BLaER1 treated with 17β-estradiol and CSF1 and Interleukin-3, amounts not matched to agents 10 nM and 100 nM (cell line): Measurements from ENCODE around the gene POLD3.
A peak's percentile ranks its signal among the peaks of the same experiment; 100 is the strongest.
"Not testable (repeated sequence)": the region's sequence is repeated elsewhere in the genome, so short reads cannot be mapped to it uniquely, and the experiment has no call there.

ENCODE experiments used
- H3K27ac ChIP-seq, 11 experiments: shearing (Covaris generic); formaldehyde crosslinking; 2 replicates each; pipeline ENCODE4 v1.8.1; 2022
- H3K27me3 ChIP-seq, 11 experiments: shearing (Covaris generic); formaldehyde crosslinking; 2 replicates each; pipeline ENCODE4 v1.8.1; 2022
- H3K36me3 ChIP-seq, 11 experiments: shearing (Covaris generic); formaldehyde crosslinking; 2 replicates each; pipeline ENCODE4 v1.8.1; 2022
- H3K4me1 ChIP-seq, 10 experiments: shearing (Covaris generic); formaldehyde crosslinking; 2 replicates each; pipeline ENCODE4 v1.8.1; 2022
- H3K4me2 ChIP-seq, 11 experiments: shearing (Covaris generic); formaldehyde crosslinking; 2 replicates each; pipeline ENCODE4 v1.8.1; 2022
- H3K4me3 ChIP-seq, 10 experiments: shearing (Covaris generic); formaldehyde crosslinking; 2 replicates each; pipeline ENCODE4 v1.8.1; 2022
- H3K9ac ChIP-seq, 11 experiments: shearing (Covaris generic); formaldehyde crosslinking; 2 replicates each; pipeline ENCODE4 v1.8.1; 2022
- H3K9me3 ChIP-seq, 11 experiments: shearing (Covaris generic); formaldehyde crosslinking; replicated peaks in 1 of 11; 2 replicates each; pipeline ENCODE4 v1.8.1; 2022
- H4K20me1 ChIP-seq, 11 experiments: shearing (Covaris generic); formaldehyde crosslinking; 2 replicates each; pipeline ENCODE4 v1.8.1; 2022
- Cebpa-rat ChIP-seq, 11 experiments: shearing (Covaris generic); IDR thresholded peaks; 2 replicates each; pipeline ENCODE4 v1.8.1; 2022

Gene POLD3

GRCh38 chr11:74579577-74580270 is 12.7 kb upstream of the POLD3 start:
- Histone ChIP-seq H3K27ac (peak overlapping the region in 4 of 11 experiments; percentile 16 to 94 (median 60); a peak in 6 of 22 replicates), H3K27me3 (no peaks in the 10 kb centered on the region), H3K4me1 (peaks cover 0 to 21% (median 10%) of the 10 kb centered on the region in 10 experiments; a peak in 11 of 20 replicates), H3K9me3 (no peaks in the 10 kb centered on the region), H3K36me3 (no peaks in the 10 kb centered on the region), H3K4me3 (no peak overlapping the region), H3K4me2 (no peak overlapping the region), H3K9ac (no peak overlapping the region), H4K20me1 (no peaks in the 10 kb centered on the region)
- TF ChIP-seq Cebpa-rat (IDR thresholded peaks at IDR 0.05) = no peak

GRCh38 chr11:74581954-74582547 is 10.3 kb upstream of the POLD3 start:
- peak overlapping the region in 5 of 11 experiments; percentile 63 to 83 (median 76); a peak in 9 of 22 replicates for H3K4me2 ChIP-seq
- H3K9me3 ChIP-seq = no peaks in the 10 kb centered on the region
- H3K27me3 ChIP-seq = no peaks in the 10 kb centered on the region
- no peak overlapping the region for H3K4me3 ChIP-seq
- H3K4me1 ChIP-seq = peaks cover 0 to 21% (median 10%) of the 10 kb centered on the region in 10 experiments; a peak in 11 of 20 replicates
- peak overlapping the region in 2 of 11 experiments; percentile 74 to 76; a peak in 3 of 22 replicates for H3K9ac ChIP-seq
- TF ChIP-seq Cebpa-rat (IDR thresholded peaks at IDR 0.05) = no peak
- no peaks in the 10 kb centered on the region for H3K36me3 ChIP-seq
- no peaks in the 10 kb centered on the region for H4K20me1 ChIP-seq
- H3K27ac ChIP-seq = peak overlapping the region in 7 of 11 experiments; percentile 66 to 94 (median 90); a peak in 14 of 22 replicates

GRCh38 chr11:74583024-74583624 is 9.3 kb upstream of the POLD3 start:
- peaks cover 0 to 21% (median 10%) of the 10 kb centered on the region in 10 experiments; a peak in 11 of 20 replicates for H3K4me1 ChIP-seq
- H4K20me1 ChIP-seq = no peaks in the 10 kb centered on the region
- no peaks in the 10 kb centered on the region for H3K36me3 ChIP-seq
- H3K9ac ChIP-seq = no peak overlapping the region
- H3K27me3 ChIP-seq = no peaks in the 10 kb centered on the region
- no peak overlapping the region for H3K4me3 ChIP-seq
- H3K9me3 ChIP-seq = no peaks in the 10 kb centered on the region
- no peak overlapping the region for H3K4me2 ChIP-seq
- H3K27ac ChIP-seq = peak overlapping the region in 4 of 11 experiments; percentile 7 to 94 (median 52); a peak in 2 of 22 replicates
- TF ChIP-seq Cebpa-rat (IDR thresholded peaks at IDR 0.05) = no peak

GRCh38 chr11:74590492-74590891 is 1.9 kb upstream of the POLD3 start:
- H3K36me3 ChIP-seq = peaks cover 10 to 17% (median 14%) of the 10 kb centered on the region in 11 experiments; a peak in 21 of 22 replicates
- H3K27me3 ChIP-seq, H3K9me3 ChIP-seq, H4K20me1 ChIP-seq, H3K9ac ChIP-seq, H3K27ac ChIP-seq, H3K4me2 ChIP-seq, H3K4me3 ChIP-seq: not testable (repeated sequence)
- peaks cover 9 to 27% (median 16%) of the 10 kb centered on the region in 10 experiments for H3K4me1 ChIP-seq

DNA sequence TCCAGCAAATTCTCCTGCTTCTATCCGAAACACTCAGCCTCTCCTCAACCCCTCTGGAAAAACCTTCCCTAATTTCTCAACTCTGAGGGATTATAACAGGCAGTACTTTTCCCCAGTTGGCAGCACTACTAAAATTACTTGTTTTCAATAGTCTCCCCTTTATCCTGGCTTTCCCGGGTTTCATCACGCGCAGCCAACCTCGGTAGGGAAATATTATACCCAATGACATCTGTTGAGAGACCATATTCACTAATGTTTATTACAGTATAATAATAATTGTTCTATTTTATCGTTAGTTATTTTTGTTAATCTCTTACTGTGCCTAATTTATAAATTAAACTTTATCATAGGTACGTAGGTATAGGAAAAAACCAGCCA is 330 bp upstream of the POLD3 start:
- Histone ChIP-seq H3K4me1 (peaks cover 9 to 27% (median 16%) of the 10 kb centered on the region in 10 experiments), H3K9me3 (peaks cover 0 to 7% (median 0%) of the 10 kb centered on the region in 11 experiments; a peak in 5 of 22 replicates), H3K27ac (peak overlapping the region in 10 of 11 experiments; percentile 85 to 95 (median 92); a peak in 15 of 22 replicates), H4K20me1 (peaks cover 0 to 9% (median 0%) of the 10 kb centered on the region in 11 experiments; a peak in 1 of 22 replicates), H3K27me3 (no peaks in the 10 kb centered on the region), H3K4me2 (peak overlapping the region; percentile 30 to 90 (median 85); a peak in 20 of 22 replicates), H3K9ac (peak overlapping the region; percentile 91 to 97 (median 94); a peak in 18 of 22 replicates), H3K4me3 (peak overlapping the region; percentile 89 to 99 (median 97); a peak in 19 of 20 replicates), H3K36me3 (peaks cover 26 to 33% (median 30%) of the 10 kb centered on the region in 11 experiments)
- TF ChIP-seq Cebpa-rat (IDR thresholded peaks at IDR 0.05) = no peak

GRCh38 chr11:74593463-74593862 is 1.1 kb downstream of the POLD3 start:
- Histone ChIP-seq H3K9me3 (peaks cover 0 to 7% (median 0%) of the 10 kb centered on the region in 11 experiments; a peak in 5 of 22 replicates), H3K36me3 (peaks cover 40 to 47% (median 41%) of the 10 kb centered on the region in 11 experiments), H3K9ac (peak overlapping the region; percentile 91 to 97 (median 94); a peak in 21 of 22 replicates), H3K27me3 (no peaks in the 10 kb centered on the region), H3K27ac (peak overlapping the region in 9 of 11 experiments; percentile 89 to 95 (median 93); a peak in 18 of 22 replicates), H3K4me1 (peaks cover 9 to 27% (median 16%) of the 10 kb centered on the region in 10 experiments), H3K4me3 (peak overlapping the region; percentile 89 to 99 (median 97)), H3K4me2 (peak overlapping the region; percentile 67 to 90 (median 85)), H4K20me1 (peaks cover 0 to 9% (median 0%) of the 10 kb centered on the region in 11 experiments; a peak in 1 of 22 replicates)
- TF ChIP-seq Cebpa-rat (IDR thresholded peaks at IDR 0.05) = no peak

- Histone ChIP-seq H4K20me1 (peaks cover 0 to 25% (median 0%) of the 10 kb centered on the region in 11 experiments; a peak in 8 of 22 replicates), H3K27me3 (no peaks in the 10 kb centered on the region), H3K4me1 (peaks cover 0 to 9% (median 6%) of the 10 kb centered on the region in 10 experiments; a peak in 10 of 20 replicates), H3K9me3 (no peaks in the 10 kb centered on the region), H3K36me3 (peaks cover 70 to 100% (median 94%) of the 10 kb centered on the region in 11 experiments), H3K9ac (no peak overlapping the region), H3K4me3 (no peak overlapping the region), H3K27ac (no peak overlapping the region), H3K4me2 (no peak overlapping the region)
- TF ChIP-seq Cebpa-rat (IDR thresholded peaks at IDR 0.05) = no peak
These were observed 10.5 kb downstream of the POLD3 start for GRCh38 chr11:74602637-74603556.

- Histone ChIP-seq H3K4me2 (no peak overlapping the region), H3K27ac (no peak overlapping the region), H3K9me3 (no peaks in the 10 kb centered on the region), H4K20me1 (peaks cover 0 to 32% (median 7%) of the 10 kb centered on the region in 11 experiments; a peak in 8 of 22 replicates), H3K36me3 (peaks cover 71 to 100% (median 94%) of the 10 kb centered on the region in 11 experiments), H3K4me1 (peaks cover 0 to 9% (median 6%) of the 10 kb centered on the region in 10 experiments; a peak in 10 of 20 replicates), H3K9ac (no peak overlapping the region), H3K4me3 (no peak overlapping the region), H3K27me3 (no peaks in the 10 kb centered on the region)
- no peak for TF ChIP-seq Cebpa-rat (IDR thresholded peaks at IDR 0.05)
These were observed 11.5 kb downstream of the POLD3 start for GRCh38 chr11:74603845-74604244.
